BLaER1 treated with 17β-estradiol and CSF1 and Interleukin-3, amounts not matched to agents 10 nM and 100 nM (cell line): ENCODE results near the gene PTPRK.

ENCODE experiments used
- H3K27ac ChIP-seq, 11 experiments: shearing (Covaris generic); formaldehyde crosslinking; 2 replicates each; pipeline ENCODE4 v1.8.1; 2022
- H3K27me3 ChIP-seq, 11 experiments: shearing (Covaris generic); formaldehyde crosslinking; 2 replicates each; pipeline ENCODE4 v1.8.1; 2022
- H3K36me3 ChIP-seq, 11 experiments: shearing (Covaris generic); formaldehyde crosslinking; 2 replicates each; pipeline ENCODE4 v1.8.1; 2022
- H3K4me1 ChIP-seq, 10 experiments: shearing (Covaris generic); formaldehyde crosslinking; 2 replicates each; pipeline ENCODE4 v1.8.1; 2022
- H3K4me2 ChIP-seq, 11 experiments: shearing (Covaris generic); formaldehyde crosslinking; 2 replicates each; pipeline ENCODE4 v1.8.1; 2022
- H3K4me3 ChIP-seq, 10 experiments: shearing (Covaris generic); formaldehyde crosslinking; 2 replicates each; pipeline ENCODE4 v1.8.1; 2022
- H3K9ac ChIP-seq, 11 experiments: shearing (Covaris generic); formaldehyde crosslinking; 2 replicates each; pipeline ENCODE4 v1.8.1; 2022
- H3K9me3 ChIP-seq, 11 experiments: shearing (Covaris generic); formaldehyde crosslinking; replicated peaks in 1 of 11; 2 replicates each; pipeline ENCODE4 v1.8.1; 2022
- H4K20me1 ChIP-seq, 11 experiments: shearing (Covaris generic); formaldehyde crosslinking; 2 replicates each; pipeline ENCODE4 v1.8.1; 2022
- Cebpa-rat ChIP-seq, 11 experiments: shearing (Covaris generic); IDR thresholded peaks; 2 replicates each; pipeline ENCODE4 v1.8.1; 2022

PTPRK gene

DNA sequence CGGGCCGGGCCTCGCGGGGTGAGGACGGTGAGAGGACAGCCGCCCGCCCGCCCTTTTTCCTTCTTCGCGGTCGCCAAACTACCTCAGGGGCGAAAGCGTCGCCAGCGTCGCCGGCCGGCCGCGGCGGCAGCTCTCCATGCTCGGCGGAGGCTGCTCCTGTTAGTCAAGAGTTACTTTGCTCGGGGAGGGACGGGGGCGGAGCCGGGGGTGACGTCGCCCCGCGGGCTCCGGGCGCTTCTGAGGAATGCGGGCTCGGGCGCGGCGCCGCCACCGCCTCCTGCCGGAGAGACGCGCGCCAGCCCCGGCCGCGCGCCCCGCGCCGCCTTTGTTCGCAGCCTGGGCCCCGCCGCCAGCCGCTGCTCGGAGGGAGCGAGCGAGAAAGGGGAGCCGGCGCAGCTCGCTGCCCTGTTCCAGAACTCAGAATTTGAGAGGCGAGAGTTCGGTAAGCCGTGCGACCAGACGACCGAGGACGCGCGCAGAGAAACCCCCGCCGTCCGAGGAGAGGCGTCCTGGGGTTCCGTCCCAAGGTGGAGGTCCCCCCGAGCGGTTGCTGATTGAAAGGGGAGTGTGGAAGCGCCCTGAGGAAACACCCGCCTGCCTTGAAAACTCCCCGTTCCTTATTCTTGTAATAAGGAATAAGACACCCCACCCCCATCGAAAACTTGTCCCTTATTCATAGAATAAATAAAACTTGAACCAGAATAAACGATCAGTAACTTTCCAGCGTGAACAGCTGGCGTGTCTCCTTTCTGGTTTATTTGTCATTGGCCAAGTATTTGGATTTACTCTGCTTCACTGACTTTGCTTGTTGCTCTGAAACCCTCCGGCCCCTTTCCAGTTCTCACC lies at the start of gene PTPRK:
Gene PTPRK, minus strand, starts transcription at position 164 of the 846 bp plus-strand sequence. CDS start 241 bp downstream, outside the sequence.
- peak within 1 kb of the TSS; percentile 82 to 100 (median 96) for H3K4me2 ChIP-seq
- H3K27me3 ChIP-seq: peaks cover 0 to 18% (median 9%) of the 10 kb centered on the region in 11 experiments; a peak in 10 of 22 replicates
- peaks cover 0 to 26% (median 5%) of the 10 kb centered on the region in 11 experiments; a peak in 7 of 22 replicates for H4K20me1 ChIP-seq
- peaks cover 7 to 14% (median 12%) of the 10 kb centered on the region in 10 experiments; a peak in 19 of 20 replicates for H3K4me1 ChIP-seq
- no peaks in the 10 kb centered on the region for H3K9me3 ChIP-seq
- peak within 1 kb of the TSS; percentile 72 to 86 (median 80) for H3K4me3 ChIP-seq
- H3K36me3 ChIP-seq: no peaks in the 10 kb centered on the region
- peak within 1 kb of the TSS; percentile 70 to 86 (median 81) for H3K27ac ChIP-seq
- TF ChIP-seq Cebpa-rat (IDR thresholded peaks at IDR 0.05): no peak
- peak within 1 kb of the TSS; percentile 82 to 89 (median 87) for H3K9ac ChIP-seq

DNA sequence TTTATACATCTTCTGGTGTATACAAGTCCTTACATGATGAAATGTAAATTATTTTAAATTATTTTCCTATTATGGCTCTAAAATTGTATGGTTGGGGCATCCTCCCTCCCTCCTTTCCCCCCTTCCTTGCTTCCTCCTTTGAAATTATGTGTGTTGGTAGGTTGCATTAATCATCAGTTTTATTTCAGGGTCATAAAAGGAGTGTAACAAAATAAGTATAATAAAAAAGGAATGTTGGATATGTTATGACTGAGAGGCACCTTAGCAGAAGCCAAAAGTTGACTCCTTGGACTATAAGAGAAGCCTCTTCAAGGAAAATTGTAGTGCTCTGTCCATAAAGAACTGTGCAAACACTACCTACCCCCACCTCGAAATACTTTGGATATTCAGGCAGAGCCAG lies 46.6 kb upstream of the PTPRK start:
- Histone ChIP-seq H3K4me2 (no peak overlapping the region), H3K9ac (no peak overlapping the region)

DNA sequence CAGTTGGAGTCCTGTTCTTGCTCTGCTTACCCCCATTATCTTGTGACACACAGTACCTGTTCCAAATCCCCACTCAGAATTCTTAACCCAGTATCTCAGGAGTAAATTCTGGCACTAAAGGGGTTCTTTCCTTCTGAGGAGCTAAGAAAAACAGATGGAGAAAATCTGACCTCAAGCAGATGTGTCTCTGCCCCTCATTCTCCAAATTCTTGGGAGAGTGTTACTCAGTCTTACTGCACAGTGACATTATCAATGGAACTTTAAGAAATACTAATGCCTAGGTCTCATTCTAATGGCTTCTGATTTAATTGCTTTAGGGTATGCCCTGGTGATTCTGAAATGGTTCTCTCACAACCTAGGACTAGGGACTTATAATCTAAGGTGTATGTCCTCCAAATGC lies 40.6 kb upstream of the PTPRK start:
- no peaks in the 10 kb centered on the region for H4K20me1 ChIP-seq
- no peak overlapping the region for H3K4me2 ChIP-seq
- no peak overlapping the region for H3K27ac ChIP-seq
- H3K4me3 ChIP-seq: no peak overlapping the region
- H3K36me3 ChIP-seq: no peaks in the 10 kb centered on the region
- TF ChIP-seq Cebpa-rat (IDR thresholded peaks at IDR 0.05): no peak
- H3K9me3 ChIP-seq: no peaks in the 10 kb centered on the region
- no peak overlapping the region for H3K9ac ChIP-seq
- no peaks in the 10 kb centered on the region for H3K27me3 ChIP-seq
- no peaks in the 10 kb centered on the region for H3K4me1 ChIP-seq

More for the DNA sequence above, 46.6 kb upstream of the PTPRK start:
- no peak overlapping the region for H3K4me3 ChIP-seq
- H3K36me3 ChIP-seq: no peaks in the 10 kb centered on the region
- H3K9me3 ChIP-seq: no peaks in the 10 kb centered on the region; a peak in 2 of 22 replicates
- no peak for TF ChIP-seq Cebpa-rat (IDR thresholded peaks at IDR 0.05)
- peaks cover 0 to 7% (median 0%) of the 10 kb centered on the region in 10 experiments; a peak in 4 of 20 replicates for H3K4me1 ChIP-seq
- no peaks in the 10 kb centered on the region for H3K27me3 ChIP-seq
- H3K27ac ChIP-seq: no peak overlapping the region
- H4K20me1 ChIP-seq: no peaks in the 10 kb centered on the region

DNA sequence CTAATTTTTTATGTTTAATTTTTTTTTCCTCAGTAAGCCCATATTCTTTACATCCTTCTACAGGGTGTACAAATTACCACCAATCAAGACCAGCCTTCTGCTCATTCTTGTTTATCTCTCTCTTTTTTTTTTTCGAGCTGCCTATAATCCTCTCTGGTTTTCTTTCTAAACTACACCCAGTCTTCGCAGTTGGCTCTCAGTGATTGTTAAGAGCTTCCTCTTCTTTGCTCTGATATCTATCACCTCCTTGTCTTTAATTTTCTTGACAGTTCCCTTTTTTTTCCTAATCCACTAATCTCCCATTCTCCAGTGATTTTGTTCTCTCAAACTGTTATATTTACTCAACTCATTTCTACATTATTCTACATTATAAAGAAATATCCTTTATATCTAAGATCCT lies 38.5 kb upstream of the PTPRK start:
- Histone ChIP-seq H3K4me1 (no peaks in the 10 kb centered on the region), H3K4me2 (no peak overlapping the region), H3K4me3 (no peak overlapping the region), H3K27me3 (no peaks in the 10 kb centered on the region), H3K9me3 (no peaks in the 10 kb centered on the region), H3K9ac (no peak overlapping the region), H3K27ac (no peak overlapping the region), H4K20me1 (no peaks in the 10 kb centered on the region), H3K36me3 (no peaks in the 10 kb centered on the region)
- TF ChIP-seq Cebpa-rat (IDR thresholded peaks at IDR 0.05): no peak

DNA sequence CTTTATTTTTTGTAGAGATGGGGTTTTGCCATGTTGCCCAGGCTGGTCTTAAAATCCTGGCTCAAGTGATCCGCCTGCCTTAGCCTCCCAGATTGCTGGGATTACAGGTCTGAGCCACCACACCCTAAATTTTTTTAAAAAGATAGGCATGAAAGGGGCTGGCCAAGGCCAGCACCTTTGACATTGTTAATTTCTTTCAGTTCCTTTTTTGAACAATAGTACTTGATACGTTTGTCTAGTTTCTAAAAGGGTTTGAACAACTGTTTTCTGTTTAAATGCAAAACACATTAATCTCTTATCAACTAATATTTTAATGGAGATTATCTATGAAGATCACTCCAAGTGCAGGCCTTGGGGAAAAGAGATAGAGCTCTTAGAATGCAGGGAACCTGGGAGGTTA lies 37.6 kb upstream of the PTPRK start:
- no peaks in the 10 kb centered on the region for H3K9me3 ChIP-seq
- no peaks in the 10 kb centered on the region for H3K4me1 ChIP-seq

DNA sequence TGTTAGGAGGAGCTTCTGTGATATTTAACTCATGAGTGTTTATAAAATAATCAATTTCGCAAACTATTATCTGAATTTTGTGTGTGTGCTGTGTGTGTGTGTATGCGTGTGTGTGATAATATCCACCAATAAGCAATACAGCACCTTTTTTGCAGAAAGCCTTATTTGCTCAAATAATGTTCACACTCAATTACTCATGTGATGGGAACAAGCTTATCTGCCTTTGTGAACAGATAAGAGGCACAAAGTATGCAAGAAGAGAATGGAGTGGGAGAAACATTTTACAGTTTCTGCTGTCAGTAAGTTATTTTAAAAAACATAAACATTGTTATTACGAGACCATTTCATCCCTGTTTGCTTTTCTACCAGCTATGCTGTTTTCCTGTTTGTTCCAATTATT lies 36.7 kb upstream of the PTPRK start:
- Histone ChIP-seq H3K4me2 (no peak overlapping the region), H3K4me1 (no peaks in the 10 kb centered on the region), H3K27ac (no peak overlapping the region)

More for the DNA sequence above, 37.6 kb upstream of the PTPRK start:
- no peaks in the 10 kb centered on the region for H3K36me3 ChIP-seq
- no peak overlapping the region for H3K4me3 ChIP-seq
- no peaks in the 10 kb centered on the region for H3K27me3 ChIP-seq
- no peak for TF ChIP-seq Cebpa-rat (IDR thresholded peaks at IDR 0.05)
- H3K4me2 ChIP-seq: no peak overlapping the region
- no peak overlapping the region for H3K27ac ChIP-seq
- H3K9ac ChIP-seq: no peak overlapping the region
- no peaks in the 10 kb centered on the region for H4K20me1 ChIP-seq

DNA sequence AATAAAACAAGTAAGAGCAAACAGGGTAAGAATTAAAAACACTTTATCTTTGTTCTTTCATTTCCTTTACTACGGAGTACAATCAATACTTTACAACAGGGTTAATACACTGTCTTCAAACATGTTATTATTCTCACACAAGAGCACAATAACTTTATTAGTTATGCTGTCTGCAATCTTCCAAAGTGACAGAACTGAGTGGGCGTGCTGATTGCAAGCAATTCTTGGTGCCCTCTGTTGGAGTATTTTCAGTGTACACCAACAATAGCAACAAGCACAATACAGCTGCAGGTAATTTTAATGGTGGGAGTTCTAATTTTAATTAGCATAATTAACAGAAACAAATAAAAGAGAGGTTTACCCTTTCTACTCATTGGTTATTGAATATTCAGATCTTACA lies 33.9 kb upstream of the PTPRK start:
- Histone ChIP-seq H3K36me3 (no peaks in the 10 kb centered on the region), H3K4me1 (no peaks in the 10 kb centered on the region), H4K20me1 (no peaks in the 10 kb centered on the region), H3K4me3 (no peak overlapping the region), H3K4me2 (no peak overlapping the region), H3K9ac (no peak overlapping the region), H3K9me3 (no peaks in the 10 kb centered on the region), H3K27me3 (no peaks in the 10 kb centered on the region), H3K27ac (no peak overlapping the region)
- TF ChIP-seq Cebpa-rat (IDR thresholded peaks at IDR 0.05): no peak

More for the DNA sequence above, 36.7 kb upstream of the PTPRK start:
- H3K4me3 ChIP-seq: no peak overlapping the region
- no peaks in the 10 kb centered on the region for H4K20me1 ChIP-seq
- H3K27me3 ChIP-seq: no peaks in the 10 kb centered on the region
- H3K36me3 ChIP-seq: no peaks in the 10 kb centered on the region
- no peak overlapping the region for H3K9ac ChIP-seq
- TF ChIP-seq Cebpa-rat (IDR thresholded peaks at IDR 0.05): no peak
- H3K9me3 ChIP-seq: no peaks in the 10 kb centered on the region

DNA sequence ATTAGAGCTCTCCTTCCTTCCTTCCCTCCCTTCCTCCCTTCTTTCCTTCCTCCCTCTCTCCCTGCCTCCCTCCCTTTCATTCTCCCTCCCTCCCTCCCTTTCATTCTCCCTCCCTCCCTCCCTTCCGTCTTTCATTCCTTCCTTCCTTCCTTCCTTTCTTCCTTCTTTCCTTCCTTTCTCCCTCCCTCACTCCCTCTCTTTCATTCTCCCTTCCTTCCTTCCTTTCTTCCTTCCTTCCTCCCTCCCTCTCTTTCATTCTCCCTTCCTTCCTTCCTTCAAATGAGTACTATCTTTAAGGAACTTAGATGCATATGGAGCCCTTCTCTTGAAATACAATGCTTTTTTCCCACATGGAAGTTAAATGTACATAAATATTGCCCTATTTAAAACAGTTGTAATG lies 20.9 kb upstream of the PTPRK start:
- Histone ChIP-seq H4K20me1 (no peaks in the 10 kb centered on the region), H3K4me1 (no peaks in the 10 kb centered on the region), H3K9me3 (peaks cover 0 to 6% (median 0%) of the 10 kb centered on the region in 11 experiments; a peak in 2 of 22 replicates), H3K9ac (no peak overlapping the region), H3K27me3 (no peaks in the 10 kb centered on the region), H3K4me2 (no peak overlapping the region), H3K4me3 (no peak overlapping the region), H3K27ac (no peak overlapping the region), H3K36me3 (no peaks in the 10 kb centered on the region)
- TF ChIP-seq Cebpa-rat (IDR thresholded peaks at IDR 0.05): no peak

DNA sequence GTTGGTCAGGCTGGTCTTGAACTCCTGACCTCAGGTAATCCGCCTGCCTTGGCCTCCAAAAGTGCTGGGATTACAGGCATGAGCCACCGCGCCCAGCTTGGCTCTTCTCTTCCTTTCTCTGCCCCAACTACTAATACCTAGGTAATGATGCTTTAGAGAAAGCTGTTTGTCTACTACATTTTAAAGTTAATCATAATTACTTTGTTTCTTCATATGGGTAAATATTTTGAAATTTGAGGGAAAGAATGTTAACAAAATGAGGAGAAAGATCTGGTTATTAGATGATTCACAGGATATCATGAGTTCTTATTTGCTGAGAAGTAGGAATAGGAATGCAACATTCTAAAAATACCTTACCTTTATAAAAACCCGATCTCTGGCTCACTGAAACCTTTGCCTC lies 18.4 kb upstream of the PTPRK start:
- no peaks in the 10 kb centered on the region for H3K9me3 ChIP-seq
- no peaks in the 10 kb centered on the region for H3K36me3 ChIP-seq
- no peak overlapping the region for H3K27ac ChIP-seq
- no peak overlapping the region for H3K4me3 ChIP-seq
- no peak overlapping the region for H3K9ac ChIP-seq
- no peak for TF ChIP-seq Cebpa-rat (IDR thresholded peaks at IDR 0.05)
- no peaks in the 10 kb centered on the region for H3K27me3 ChIP-seq
- H3K4me2 ChIP-seq: no peak overlapping the region
- H3K4me1 ChIP-seq: no peaks in the 10 kb centered on the region
- no peaks in the 10 kb centered on the region for H4K20me1 ChIP-seq

DNA sequence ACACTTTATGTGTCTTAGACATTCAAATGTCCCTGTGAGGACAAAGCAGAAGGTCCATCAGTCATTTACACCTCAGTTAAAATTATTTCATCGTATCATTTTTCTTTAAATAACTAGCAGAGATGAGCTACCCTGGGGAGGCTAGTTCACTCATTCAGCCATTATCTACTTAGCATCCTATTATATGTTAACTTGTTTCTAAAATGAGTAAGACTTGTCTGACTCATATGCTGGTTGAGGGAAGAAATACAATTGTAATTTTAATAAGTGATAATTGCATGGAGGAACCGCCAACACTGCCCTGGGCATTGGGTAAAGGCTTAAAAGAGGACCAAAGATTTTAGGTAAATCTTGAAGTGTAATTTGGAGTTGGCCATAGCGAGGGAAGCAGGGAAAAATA lies 12.4 kb upstream of the PTPRK start:
- Histone ChIP-seq H3K4me1 (no peaks in the 10 kb centered on the region), H3K27ac (no peak overlapping the region), H4K20me1 (no peaks in the 10 kb centered on the region), H3K27me3 (no peaks in the 10 kb centered on the region), H3K9me3 (no peaks in the 10 kb centered on the region), H3K4me3 (no peak overlapping the region), H3K4me2 (no peak overlapping the region), H3K36me3 (no peaks in the 10 kb centered on the region), H3K9ac (no peak overlapping the region)
- TF ChIP-seq Cebpa-rat (IDR thresholded peaks at IDR 0.05): no peak
